Spleen (tissue), 7 donors: ENCODE results near the gene CFAP58.

Experiments
- POLR2A ChIP-seq, 3 donors: fragments of 450-650 bp; IDR thresholded peaks; one replicate each; pipeline ENCODE4 v1.5.1; 2017; ENCODE audit warnings: antibody characterized with exemption in 3 of 3, mild to moderate bottlenecking in 1 of 3
- TF ChIP-seq, protein P1 (sequence below), 11 experiments: fragments of 200-600 bp in 7 of 11; fragments of 450-650 bp in 4 of 11; sonication (generic) in 4 of 11; IDR thresholded peaks in 8 of 11; conservative IDR thresholded peaks in 3 of 11; 1 replicate in 7 of 11; 2 replicates in 4 of 11; pipeline versions ENCODE4 v1.4.0 to v1.8.0; 2016 to 2021; ENCODE audit warnings: antibody characterized with exemption in 11 of 11, inconsistent platforms in 4 of 11, mild to moderate bottlenecking in 1 of 11
- donor health status: DM: no; HTN: no; CAD: no; lungs with moderate emphysema.
- donor health status: DM: no; HTN: no; CAD: no.
- donor health status: DM: no; HTN: no; CAD: no.

DNA sequence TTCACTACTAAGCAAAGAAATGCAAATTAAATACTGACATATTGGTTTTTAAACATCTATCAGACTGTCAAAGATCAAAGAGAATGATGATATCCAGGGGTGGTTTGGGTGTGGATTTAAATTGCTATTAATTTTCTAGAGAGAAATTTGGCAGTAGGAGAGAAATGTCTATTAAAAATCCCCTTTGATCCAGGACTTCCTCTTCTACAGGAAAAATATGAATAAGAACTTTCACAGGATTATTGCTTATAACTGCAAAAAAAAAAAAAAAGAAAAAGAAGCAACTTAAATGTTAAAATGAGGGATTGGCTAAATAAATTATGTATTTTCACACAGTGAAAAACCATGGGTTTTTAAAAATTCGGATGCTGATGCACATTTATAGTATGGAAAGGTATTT is 21.0 kb downstream of the CFAP58 start:
- TF ChIP-seq, protein P1, sequence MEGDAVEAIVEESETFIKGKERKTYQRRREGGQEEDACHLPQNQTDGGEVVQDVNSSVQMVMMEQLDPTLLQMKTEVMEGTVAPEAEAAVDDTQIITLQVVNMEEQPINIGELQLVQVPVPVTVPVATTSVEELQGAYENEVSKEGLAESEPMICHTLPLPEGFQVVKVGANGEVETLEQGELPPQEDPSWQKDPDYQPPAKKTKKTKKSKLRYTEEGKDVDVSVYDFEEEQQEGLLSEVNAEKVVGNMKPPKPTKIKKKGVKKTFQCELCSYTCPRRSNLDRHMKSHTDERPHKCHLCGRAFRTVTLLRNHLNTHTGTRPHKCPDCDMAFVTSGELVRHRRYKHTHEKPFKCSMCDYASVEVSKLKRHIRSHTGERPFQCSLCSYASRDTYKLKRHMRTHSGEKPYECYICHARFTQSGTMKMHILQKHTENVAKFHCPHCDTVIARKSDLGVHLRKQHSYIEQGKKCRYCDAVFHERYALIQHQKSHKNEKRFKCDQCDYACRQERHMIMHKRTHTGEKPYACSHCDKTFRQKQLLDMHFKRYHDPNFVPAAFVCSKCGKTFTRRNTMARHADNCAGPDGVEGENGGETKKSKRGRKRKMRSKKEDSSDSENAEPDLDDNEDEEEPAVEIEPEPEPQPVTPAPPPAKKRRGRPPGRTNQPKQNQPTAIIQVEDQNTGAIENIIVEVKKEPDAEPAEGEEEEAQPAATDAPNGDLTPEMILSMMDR (IDR thresholded peaks at IDR 0.05 in 8 of 11, conservative IDR thresholded peaks at IDR 0.05 in 3 of 11), result no peak
- no peak for TF ChIP-seq POLR2A (IDR thresholded peaks at IDR 0.05)
